SK-N-SH (cell line): Measurements from ENCODE around the gene LARP7. TPM values are rescaled to one million over a fixed set of nuclear protein-coding genes. Genes with fewer than 3 reads are reported as not detected.

Experiments used
- CTCF ChIA-PET: fragments of 300-600, 350-600 bp; formaldehyde crosslinking; extraction: SDS; loops from one replicate; lab custom pipeline; 2021; lab: Yijun Ruan, JAX
- POLR2A ChIA-PET: fragments of 350-600 bp; sonication (Branson Sonifier 250); formaldehyde crosslinking; extraction: SDS; loops from one replicate; lab custom pipeline; 2020; ENCODE audit warnings: antibody characterized with exemption, inconsistent platforms; lab: Yijun Ruan, JAX
- DNase-seq: peaks from one replicate; pipeline ENCODE4 v3.0.0; 2012
- H2AFZ ChIP-seq: fragments of 200-600 bp; sonication (generic); 2 replicates; pipeline ENCODE4 v1.8.1; 2016; ENCODE audit warnings: antibody characterized with exemption, mild to moderate bottlenecking, low read depth
- H3F3A ChIP-seq: fragments of 200-600 bp; sonication (generic); replicated peaks from 2 replicates; pipeline ENCODE3; 2016; ENCODE audit warnings: antibody characterized with exemption, mild to moderate bottlenecking; ENCODE audit not compliant: insufficient read depth
- H3K27ac ChIP-seq, 2 experiments: fragments of 200-500 bp in 1 of 2; fragments of 200-600 bp in 1 of 2; sonication (Bioruptor generic) in 1 of 2; sonication (generic), shearing (Covaris generic) in 1 of 2; 2 replicates each; pipeline versions ENCODE4 v1.5.1 to v1.6.1; 2014 to 2016; ENCODE audit warnings: low read depth in 2 of 2, inconsistent platforms in 1 of 2, low read length in 1 of 2, mild to moderate bottlenecking in 1 of 2, mixed read lengths in 1 of 2
- H3K27me3 ChIP-seq: fragments of 200-600 bp; sonication (generic), shearing (Covaris generic); 2 replicates; pipeline ENCODE4 v1.6.1; 2016; ENCODE audit warnings: mixed run types; ENCODE audit not compliant: insufficient read depth
- H3K36me3 ChIP-seq, 2 experiments: fragments of 200-500 bp in 1 of 2; fragments of 200-600 bp in 1 of 2; sonication (Bioruptor generic) in 1 of 2; sonication (generic) in 1 of 2; replicated peaks in 1 of 2; 2 replicates each; pipeline versions ENCODE3 to v1.5.1; 2014 to 2016; ENCODE audit warnings: low read length in 1 of 2, mild to moderate bottlenecking in 1 of 2; ENCODE audit not compliant: insufficient read depth in 2 of 2, control insufficient read depth in 1 of 2
- H3K4me1 ChIP-seq, 2 experiments: fragments of 200-500 bp in 1 of 2; fragments of 200-600 bp in 1 of 2; sonication (Bioruptor generic) in 1 of 2; sonication (generic), shearing (Covaris generic) in 1 of 2; 2 replicates each; pipeline versions ENCODE4 v1.5.1 to v1.6.1; 2014 to 2016; ENCODE audit warnings: low read depth in 1 of 2, low read length in 1 of 2, mixed run types in 1 of 2; ENCODE audit not compliant: insufficient read depth in 2 of 2, control insufficient read depth in 1 of 2
- H3K4me2 ChIP-seq: fragments of 200-600 bp; sonication (generic), shearing (Covaris generic); 2 replicates; pipeline ENCODE4 v1.6.1; 2017; ENCODE audit warnings: mixed run types
- H3K4me3 ChIP-seq, 2 experiments: fragments of 200-500 bp in 1 of 2; fragments of 200-600 bp in 1 of 2; sonication (Bioruptor generic) in 1 of 2; sonication (generic), shearing (Covaris generic) in 1 of 2; 2 replicates each; pipeline versions ENCODE4 v1.5.1 to v1.8.1; 2014 to 2016; ENCODE audit warnings: low read depth in 2 of 2, inconsistent platforms in 1 of 2, low read length in 1 of 2, mild to moderate bottlenecking in 1 of 2, mixed read lengths in 1 of 2, moderate library complexity in 1 of 2
- H3K79me2 ChIP-seq: fragments of 200-600 bp; sonication (generic); 2 replicates; pipeline ENCODE4 v1.8.1; 2017; ENCODE audit warnings: mild to moderate bottlenecking; ENCODE audit not compliant: insufficient read depth
- H3K9ac ChIP-seq: fragments of 200-600 bp; sonication (generic); 2 replicates; pipeline ENCODE4 v1.6.1; 2017; ENCODE audit warnings: mixed run types
- H3K9me2 ChIP-seq: fragments of 200-600 bp; sonication (generic); 2 replicates; pipeline ENCODE4 v1.6.1; 2017; ENCODE audit warnings: mixed run types
- H3K9me3 ChIP-seq: fragments of 200-600 bp; sonication (generic); 2 replicates; pipeline ENCODE4 v1.6.1; 2017; ENCODE audit warnings: mixed run types, mild to moderate bottlenecking, moderate library complexity
- H4K20me1 ChIP-seq: fragments of 200-600 bp; sonication (generic); 2 replicates; pipeline ENCODE4 v1.6.1; 2017; ENCODE audit warnings: mild to moderate bottlenecking, mixed run types; ENCODE audit not compliant: insufficient read depth
- EP300 ChIP-seq, 2 experiments: IDR thresholded peaks; 2 replicates each; pipeline versions ENCODE4 v1.4.0 to v1.6.1; 2012; ENCODE audit warnings: borderline replicate concordance in 1 of 2, low read depth in 1 of 2, low read length in 1 of 2
- EZH2phosphoT487 ChIP-seq: fragments of 200-600 bp; sonication (generic); IDR thresholded peaks from 2 replicates; pipeline ENCODE4 v1.6.1; 2017; ENCODE audit warnings: low read depth, mixed run types, mild to moderate bottlenecking, antibody characterized with exemption, moderate library complexity, borderline replicate concordance
- FOXJ3 ChIP-seq: sonication (generic); formaldehyde crosslinking; IDR thresholded peaks from 2 replicates; pipeline ENCODE4 v1.5.1; 2020; ENCODE audit warnings: mild to moderate bottlenecking, missing genetic modification reagents
- MEF2A ChIP-seq: IDR thresholded peaks from 2 replicates; pipeline ENCODE4 v1.4.0; 2012; ENCODE audit warnings: low read depth, borderline replicate concordance
- MXI1 ChIP-seq: IDR thresholded peaks from 2 replicates; pipeline ENCODE4 v1.6.1; 2012; ENCODE audit warnings: mild to moderate bottlenecking, low read depth, low read length, improper control_type of control experiment
- POLR2AphosphoS5 ChIP-seq: IDR thresholded peaks from 2 replicates; pipeline ENCODE4 v1.6.1; 2012; ENCODE audit warnings: low read depth, low read length
- RCOR1 ChIP-seq: fragments of 150-350 bp; IDR thresholded peaks from 2 replicates; pipeline ENCODE4 v1.6.1; 2017; ENCODE audit warnings: antibody characterized with exemption, low read length
- RXRA ChIP-seq: IDR thresholded peaks from 2 replicates; pipeline ENCODE4 v1.4.0; 2012; ENCODE audit warnings: low read depth, mild to moderate bottlenecking, borderline replicate concordance
- SIN3A ChIP-seq: IDR thresholded peaks from 2 replicates; pipeline ENCODE4 v1.6.1; 2012; ENCODE audit warnings: low read depth, mild to moderate bottlenecking, low read length, moderate library complexity, borderline replicate concordance
- TCF12 ChIP-seq: IDR thresholded peaks from 2 replicates; pipeline ENCODE4 v1.4.0; 2012
- polyA plus RNA-seq, 3 experiments: library from polyadenylated mRNA; depleted of rRNA; stranded (reverse); fragments of >200 nt; gene quantifications; 2 replicates each; pipeline ENCODE4 v1.2.3, GENCODE V29; 2012
- TF ChIP-seq, protein P1 (sequence below): IDR thresholded peaks from 2 replicates; pipeline ENCODE4 v1.6.1; 2012; ENCODE audit warnings: mild to moderate bottlenecking, low read depth, low read length, moderate library complexity
- TF ChIP-seq, protein P2 (sequence below): IDR thresholded peaks from 2 replicates; pipeline ENCODE4 v1.4.0; 2012; ENCODE audit warnings: low read depth
- TF ChIP-seq, protein P3 (sequence below): fragments of 150-350 bp; IDR thresholded peaks from 2 replicates; pipeline ENCODE4 v1.6.1; 2017; ENCODE audit warnings: antibody characterized with exemption, low read length, low read depth, borderline replicate concordance

LARP7 gene
- polyA plus RNA-seq, 1 of the 3 experiments (the other 2 are of a cell fraction): 9.4 TPM

DNA sequence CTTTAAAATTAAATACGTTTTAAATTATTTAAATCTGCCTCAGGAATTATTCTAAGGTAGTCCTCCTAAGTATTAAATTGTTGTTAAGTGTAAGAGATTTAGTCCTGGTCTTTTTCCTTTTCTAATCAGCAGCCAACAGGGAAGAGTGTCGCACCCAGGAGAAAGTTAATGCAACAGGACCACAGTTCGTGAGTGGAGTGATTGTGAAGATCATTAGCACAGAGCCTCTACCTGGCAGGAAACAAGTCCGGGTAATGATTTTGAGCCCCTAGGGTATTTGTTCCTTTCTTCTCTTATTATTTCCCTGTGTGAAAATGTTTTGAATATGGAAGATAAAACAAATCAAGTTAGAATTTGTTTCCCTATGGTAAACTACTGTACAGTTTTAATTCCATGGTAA is 13.4 kb downstream of the LARP7 start (continued):
- TF ChIP-seq, protein P1, sequence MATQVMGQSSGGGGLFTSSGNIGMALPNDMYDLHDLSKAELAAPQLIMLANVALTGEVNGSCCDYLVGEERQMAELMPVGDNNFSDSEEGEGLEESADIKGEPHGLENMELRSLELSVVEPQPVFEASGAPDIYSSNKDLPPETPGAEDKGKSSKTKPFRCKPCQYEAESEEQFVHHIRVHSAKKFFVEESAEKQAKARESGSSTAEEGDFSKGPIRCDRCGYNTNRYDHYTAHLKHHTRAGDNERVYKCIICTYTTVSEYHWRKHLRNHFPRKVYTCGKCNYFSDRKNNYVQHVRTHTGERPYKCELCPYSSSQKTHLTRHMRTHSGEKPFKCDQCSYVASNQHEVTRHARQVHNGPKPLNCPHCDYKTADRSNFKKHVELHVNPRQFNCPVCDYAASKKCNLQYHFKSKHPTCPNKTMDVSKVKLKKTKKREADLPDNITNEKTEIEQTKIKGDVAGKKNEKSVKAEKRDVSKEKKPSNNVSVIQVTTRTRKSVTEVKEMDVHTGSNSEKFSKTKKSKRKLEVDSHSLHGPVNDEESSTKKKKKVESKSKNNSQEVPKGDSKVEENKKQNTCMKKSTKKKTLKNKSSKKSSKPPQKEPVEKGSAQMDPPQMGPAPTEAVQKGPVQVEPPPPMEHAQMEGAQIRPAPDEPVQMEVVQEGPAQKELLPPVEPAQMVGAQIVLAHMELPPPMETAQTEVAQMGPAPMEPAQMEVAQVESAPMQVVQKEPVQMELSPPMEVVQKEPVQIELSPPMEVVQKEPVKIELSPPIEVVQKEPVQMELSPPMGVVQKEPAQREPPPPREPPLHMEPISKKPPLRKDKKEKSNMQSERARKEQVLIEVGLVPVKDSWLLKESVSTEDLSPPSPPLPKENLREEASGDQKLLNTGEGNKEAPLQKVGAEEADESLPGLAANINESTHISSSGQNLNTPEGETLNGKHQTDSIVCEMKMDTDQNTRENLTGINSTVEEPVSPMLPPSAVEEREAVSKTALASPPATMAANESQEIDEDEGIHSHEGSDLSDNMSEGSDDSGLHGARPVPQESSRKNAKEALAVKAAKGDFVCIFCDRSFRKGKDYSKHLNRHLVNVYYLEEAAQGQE: no peak
- no peak for TF ChIP-seq FOXJ3 (CRISPR knock-in tag)
- no peak for TF ChIP-seq RXRA
- TF ChIP-seq EZH2phosphoT487: no peak
- TF ChIP-seq MEF2A: no peak
- TF ChIP-seq MXI1: no peak
- TF ChIP-seq SIN3A: no peak
- TF ChIP-seq POLR2AphosphoS5: no peak

DNA sequence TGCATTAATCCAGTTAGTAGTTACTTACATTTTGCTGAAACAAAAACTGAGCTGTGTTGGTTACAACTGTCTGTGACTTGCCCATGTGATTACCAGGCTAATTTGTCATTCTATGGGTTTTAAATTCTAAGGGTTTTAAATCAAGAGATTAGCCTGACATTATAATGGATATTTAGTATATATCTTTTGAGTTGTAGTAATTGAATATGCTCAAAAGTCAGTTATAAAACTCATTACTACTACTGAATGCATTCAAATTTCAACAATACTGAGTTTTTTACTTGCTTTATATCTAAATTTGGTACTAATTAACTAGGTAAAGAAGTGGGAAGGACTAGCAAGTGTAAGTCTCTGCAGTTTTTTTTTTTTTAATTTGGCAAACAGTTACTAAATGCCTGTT is 14.7 kb downstream of the LARP7 start:
- TF ChIP-seq RCOR1 (no peak), TCF12 (no peak), EP300 (IDR thresholded peaks at IDR 0.05; ENCODE audit: borderline replicate concordance in 1 of 2, low read depth in 1 of 2, low read length in 1 of 2) (no peak)
- TF ChIP-seq, protein P2, sequence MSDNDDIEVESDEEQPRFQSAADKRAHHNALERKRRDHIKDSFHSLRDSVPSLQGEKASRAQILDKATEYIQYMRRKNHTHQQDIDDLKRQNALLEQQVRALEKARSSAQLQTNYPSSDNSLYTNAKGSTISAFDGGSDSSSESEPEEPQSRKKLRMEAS: no peak
- TF ChIP-seq, protein P3, sequence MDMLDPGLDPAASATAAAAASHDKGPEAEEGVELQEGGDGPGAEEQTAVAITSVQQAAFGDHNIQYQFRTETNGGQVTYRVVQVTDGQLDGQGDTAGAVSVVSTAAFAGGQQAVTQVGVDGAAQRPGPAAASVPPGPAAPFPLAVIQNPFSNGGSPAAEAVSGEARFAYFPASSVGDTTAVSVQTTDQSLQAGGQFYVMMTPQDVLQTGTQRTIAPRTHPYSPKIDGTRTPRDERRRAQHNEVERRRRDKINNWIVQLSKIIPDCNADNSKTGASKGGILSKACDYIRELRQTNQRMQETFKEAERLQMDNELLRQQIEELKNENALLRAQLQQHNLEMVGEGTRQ: no peak
- TF ChIP-seq, all 33 proteins: peak for 0
- Histone ChIP-seq H3K4me2 (no peak overlapping the region), H3K36me3 (peaks cover 89 to 94% of the 10 kb centered on the region in 2 experiments), H3K9me2 (no peaks in the 10 kb centered on the region), H3K27ac (no peak overlapping the region), H3K4me3 (no peak overlapping the region), H3K79me2 (no peaks in the 10 kb centered on the region; the same call in 1 of the 2 replicates), H3K9me3 (no peaks in the 10 kb centered on the region; the same call in 1 of the 2 replicates), H3F3A (peaks cover 26% of the 10 kb centered on the region), H3K27me3 (no peaks in the 10 kb centered on the region), H3K4me1 (0 out of 4 replicates have a peak, but pooled peaks cover 0 to 3% of the 10 kb centered on the region in 2 experiments), H4K20me1 (no peaks in the 10 kb centered on the region), H3K9ac (no peak overlapping the region), H2AFZ (no peak overlapping the region)
- no peak for DNase-seq
- CTCF ChIA-PET: interaction anchor here (1.3 kb wide), 1 partner anchor 114 kb away, joined by 4 read pairs; no protein-coding TSS in a partner anchor
- POLR2A ChIA-PET: no interaction called here
